GM19324 (cell line): ENCODE measurements around the gene SLC9A9.
"Not testable (repeated sequence)": the region's sequence is repeated elsewhere in the genome, so short reads cannot be mapped to it uniquely, and the experiment has no call there.

Source experiments
- ATAC-seq: cut with Tn5 transposase; IDR thresholded peaks from one replicate; pipeline ENCODE4 v1.9.1; 2021; ENCODE audit warnings: mild to moderate bottlenecking, moderate library complexity; ENCODE audit not compliant: unreplicated experiment, low FRiP score

Gene SLC9A9

GRCh38 chr3:143847787-143848631, at the start of gene SLC9A9:
TSS of gene SLC9A9 (minus strand) at chr3:143848468. CDS start at chr3:143848322, 146 bp downstream.
- ATAC-seq, result peak; percentile 89

- ATAC-seq, result no peak
These were observed 49.5 kb upstream of the SLC9A9 start for GRCh38 chr3:143897576-143898295.

DNA sequence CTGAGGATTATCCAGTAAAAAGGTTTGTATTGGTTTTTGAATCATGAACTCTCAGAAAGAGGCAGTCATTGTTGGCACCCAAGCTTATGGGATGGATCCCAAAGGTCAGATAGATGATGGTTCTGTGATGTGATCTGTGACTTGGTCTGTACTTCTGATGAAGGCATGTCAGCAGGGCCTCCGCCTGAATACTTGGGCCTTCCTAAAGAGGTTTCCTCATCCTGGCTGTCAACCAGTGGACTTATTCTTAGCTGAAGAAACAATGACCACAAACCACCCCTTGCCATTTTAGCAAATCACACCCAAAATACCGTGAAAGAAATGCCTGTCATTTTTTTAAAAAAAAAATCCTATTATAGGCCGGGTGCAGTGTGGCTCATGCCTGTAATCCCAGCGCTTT, 48.2 kb upstream of the SLC9A9 start:
- no peak for ATAC-seq

- ATAC-seq, result no peak
These were observed 47.5 kb upstream of the SLC9A9 start for GRCh38 chr3:143895805-143896204.

- no peak for ATAC-seq
These were observed 40.6 kb upstream of the SLC9A9 start for GRCh38 chr3:143888846-143889245.

GRCh38 chr3:143888166-143888565, 39.9 kb upstream of the SLC9A9 start:
- ATAC-seq, result no peak

DNA sequence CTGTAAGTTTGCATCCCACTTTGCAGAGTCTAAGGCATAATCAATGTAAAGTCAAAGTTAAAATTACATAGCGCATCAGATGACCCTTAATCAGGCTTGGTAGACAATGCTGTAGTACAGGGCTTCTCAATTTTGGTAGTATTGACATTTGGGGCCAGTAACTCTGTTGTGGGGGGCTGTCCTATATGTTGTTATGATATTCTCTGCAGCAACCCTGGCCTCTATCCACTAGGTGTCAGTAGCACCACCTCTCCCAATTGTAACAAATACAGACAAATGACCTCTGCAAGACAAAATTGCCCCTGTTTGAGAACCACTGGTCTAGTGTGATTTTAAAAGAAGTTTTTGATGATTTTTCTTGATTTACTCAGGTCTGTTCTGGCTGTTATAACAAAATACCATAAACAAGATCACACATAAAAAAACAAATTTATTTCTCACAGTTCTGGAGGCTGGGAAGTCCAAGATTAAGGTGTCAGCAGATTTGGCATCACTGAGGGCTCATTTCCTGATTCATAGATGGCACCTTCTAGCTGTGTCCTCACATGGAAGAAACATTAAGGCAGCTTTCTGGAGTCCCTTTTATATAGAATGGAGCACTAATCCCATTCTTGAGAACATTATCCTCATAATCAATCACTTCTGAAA, 37.6 kb upstream of the SLC9A9 start:
- ATAC-seq, result peak; percentile 82

GRCh38 chr3:143884861-143885260, 36.6 kb upstream of the SLC9A9 start:
- ATAC-seq, result no peak

DNA sequence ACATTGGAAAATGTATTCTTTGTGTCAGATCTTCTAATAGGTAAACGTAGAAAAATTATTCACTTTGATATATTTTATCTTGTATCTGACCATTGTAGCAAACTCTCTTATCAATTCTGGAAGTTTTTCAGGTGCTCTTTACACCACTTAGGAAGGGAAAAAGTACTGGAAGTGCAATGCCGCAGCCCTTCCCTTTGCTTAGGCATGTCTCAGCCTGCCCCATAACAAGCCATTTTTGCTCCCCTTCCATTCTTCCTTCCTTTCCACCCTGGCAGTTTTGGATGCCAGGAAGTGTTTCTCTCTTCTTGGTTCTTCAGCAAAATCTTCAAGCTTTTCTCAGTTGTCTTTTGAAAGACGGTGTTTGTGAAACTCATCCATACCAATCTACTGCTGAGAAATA, 34.9 kb upstream of the SLC9A9 start:
- no peak for ATAC-seq

DNA sequence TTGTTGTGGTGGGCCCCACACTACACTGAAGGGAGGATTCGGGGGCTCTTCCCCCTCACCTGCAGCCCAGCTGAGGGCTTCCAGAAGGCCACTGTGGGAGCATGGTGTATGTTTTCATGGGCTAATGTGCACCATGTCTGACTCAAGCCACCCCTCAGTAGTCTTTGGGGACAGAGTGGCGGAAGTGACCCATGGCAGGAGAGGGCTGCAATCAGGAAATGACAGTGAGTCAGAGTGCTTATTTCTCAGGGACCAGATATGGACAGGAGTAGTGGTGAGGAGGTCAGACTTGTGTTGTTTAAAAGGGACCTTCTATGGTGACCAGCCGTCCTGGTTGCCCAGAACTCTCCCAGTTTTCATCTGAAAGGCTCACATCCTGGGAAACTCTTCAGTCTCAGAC, 32.8 kb upstream of the SLC9A9 start:
- ATAC-seq, result no peak

DNA sequence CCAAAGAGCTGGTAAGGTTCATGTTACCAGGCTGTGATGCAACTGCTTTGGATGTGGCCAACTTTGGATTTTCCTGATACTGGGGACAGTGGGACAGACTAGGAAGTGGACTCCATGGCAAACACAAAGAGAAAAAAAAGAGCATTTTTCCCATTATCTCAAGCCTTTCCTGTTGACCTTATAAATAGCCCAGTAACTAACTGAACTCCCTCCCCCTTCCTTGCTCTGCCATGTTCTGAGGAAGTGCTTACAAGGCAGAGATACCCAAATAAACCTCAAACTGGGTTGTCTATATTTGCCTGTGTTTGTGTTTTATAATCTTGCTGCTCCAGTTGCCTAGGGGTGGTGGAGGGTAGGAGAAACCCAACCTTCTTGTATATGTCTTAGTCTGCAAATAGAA, 27.3 kb upstream of the SLC9A9 start:
- no peak for ATAC-seq

DNA sequence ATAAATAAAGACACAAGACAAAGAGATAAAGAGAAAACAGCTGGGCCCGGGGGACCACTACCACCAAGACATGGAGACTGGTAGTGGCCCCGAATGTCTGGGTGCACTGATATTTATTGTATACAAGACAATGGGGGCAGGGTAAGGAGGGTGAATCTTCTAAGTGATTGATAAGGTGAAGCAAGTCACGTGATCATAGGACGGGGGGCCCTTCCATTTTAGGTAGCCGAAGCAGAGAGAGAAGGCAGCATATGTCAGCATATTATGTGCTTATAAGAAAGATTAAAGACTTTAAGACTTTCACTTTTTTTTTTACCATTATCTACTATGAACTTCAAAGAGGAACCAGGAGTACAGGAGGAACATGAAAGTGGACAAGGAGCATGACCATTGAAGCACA, 25.3 kb upstream of the SLC9A9 start:
- not testable (repeated sequence) for ATAC-seq

GRCh38 chr3:143865302-143865701, 17.0 kb upstream of the SLC9A9 start:
- ATAC-seq, result no peak

DNA sequence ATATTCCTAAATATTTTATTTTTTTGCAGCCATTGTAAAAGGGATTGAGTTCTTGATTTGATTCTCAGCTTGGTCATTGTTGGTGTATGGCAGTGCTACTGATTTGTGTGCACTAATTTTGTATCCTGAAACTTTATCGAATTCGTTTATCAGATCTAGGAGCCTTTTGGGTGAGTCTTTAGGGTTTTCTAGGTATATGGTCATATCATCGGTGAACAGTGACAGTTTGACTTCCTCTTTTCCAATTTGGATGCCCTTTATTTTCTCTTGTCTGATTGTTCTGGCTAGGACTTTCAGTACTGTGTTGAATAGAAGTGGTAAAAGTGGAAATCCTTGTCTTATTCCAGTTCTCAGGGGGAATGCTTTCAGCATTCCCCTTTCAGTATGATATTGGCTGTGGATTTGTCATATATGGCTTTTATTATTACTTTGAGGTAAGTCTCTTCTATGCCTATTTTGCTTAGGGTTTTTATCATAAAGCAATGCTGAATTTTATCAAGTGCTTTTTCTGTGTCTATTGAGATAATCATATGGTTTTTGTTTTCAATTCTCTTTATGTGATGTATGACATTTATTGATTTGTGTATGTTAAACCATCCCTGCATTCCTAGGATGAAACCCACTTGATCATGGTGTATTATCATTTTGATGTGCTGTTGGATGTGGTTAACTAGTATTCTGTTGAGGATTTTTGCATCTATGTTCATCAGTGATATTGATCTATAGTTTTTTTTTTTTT, 11.4 kb upstream of the SLC9A9 start:
- ATAC-seq, result no peak

DNA sequence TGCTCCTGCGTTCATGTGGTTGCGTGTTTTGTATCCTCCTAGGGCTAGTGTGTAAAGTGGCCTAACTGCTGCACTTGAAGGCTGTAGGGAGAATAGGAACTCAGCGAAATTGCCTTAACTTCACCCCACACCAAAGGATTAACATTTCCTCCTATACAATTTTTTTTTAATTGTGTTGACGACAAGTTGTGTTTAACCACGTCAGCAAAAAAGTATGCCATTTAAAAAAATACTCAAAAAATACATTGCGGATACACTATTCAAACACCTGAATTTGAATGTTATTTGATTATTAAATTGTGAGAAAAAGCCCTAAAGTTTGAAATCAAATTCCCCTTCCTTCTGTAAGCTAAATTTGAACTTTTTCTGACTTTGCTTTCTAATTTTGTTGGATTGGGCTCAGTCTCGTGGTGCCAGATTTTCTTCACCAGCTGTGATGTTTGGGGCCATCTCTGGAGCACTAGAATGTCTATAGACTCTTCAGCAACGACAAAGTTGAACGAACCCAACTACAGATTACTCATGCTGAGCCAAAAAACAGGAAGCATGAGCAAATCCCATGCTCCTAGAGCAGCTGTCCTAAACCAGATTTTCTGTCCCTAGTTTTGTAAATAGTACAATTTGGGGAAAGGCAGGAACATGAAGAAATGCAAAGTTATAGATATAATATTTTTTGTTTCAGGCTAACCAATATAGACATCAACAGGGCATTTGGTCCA, 8.1 kb upstream of the SLC9A9 start:
- no peak for ATAC-seq

GRCh38 chr3:143855183-143855582, 6.9 kb upstream of the SLC9A9 start:
- ATAC-seq, result no peak

GRCh38 chr3:143851331-143852017, 3.2 kb upstream of the SLC9A9 start:
- ATAC-seq, result no peak

GRCh38 chr3:143850877-143851276, 2.6 kb upstream of the SLC9A9 start:
- no peak for ATAC-seq

DNA sequence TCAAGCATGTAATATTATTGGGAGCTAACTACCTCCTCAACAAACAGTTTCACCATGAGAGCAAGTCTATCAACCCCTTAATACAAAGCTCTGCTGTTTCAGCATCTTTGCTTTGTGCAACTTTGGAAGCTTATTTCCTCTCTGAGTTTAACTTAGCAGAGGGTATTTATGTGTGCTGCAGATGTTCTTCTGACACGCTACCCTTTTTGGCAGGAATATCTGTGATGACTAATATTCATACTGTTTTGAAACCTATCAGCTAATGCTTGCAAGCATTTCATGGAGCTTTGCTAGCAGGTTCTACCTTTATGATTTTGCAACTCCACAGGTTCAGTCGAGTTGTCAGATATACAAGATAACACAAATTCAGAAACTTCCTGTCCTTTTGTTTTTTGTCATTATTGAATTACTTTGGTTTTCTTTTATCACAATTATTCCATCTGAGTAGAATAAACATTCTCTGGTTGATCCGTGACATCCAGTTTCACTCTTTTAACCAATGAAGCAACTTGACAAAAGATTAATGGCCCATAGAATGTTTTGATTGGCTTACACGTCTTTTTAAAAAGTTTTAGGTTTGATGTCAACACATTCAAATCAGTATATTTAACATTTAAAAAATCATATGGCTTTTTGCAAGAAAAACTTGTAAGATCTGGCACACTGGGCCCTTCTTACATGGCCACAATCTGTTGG, 1.7 kb upstream of the SLC9A9 start:
- ATAC-seq, result no peak
